Body of pancreas (tissue), 4 donors: ENCODE measurements around the gene DAB2. TPM values are rescaled to one million over a fixed set of nuclear protein-coding genes. Genes with fewer than 3 reads are reported as not detected.

Source experiments
- ATAC-seq: fragments of 150-250 bp; one replicate; pipeline ENCODE4 v1.9.1; 2016
- DNase-seq, 4 donors: peaks; one replicate each; pipeline ENCODE4 v3.0.0-alpha.2; 2019
- H3K27ac ChIP-seq, 4 donors: fragments of 200-600 bp; sonication (generic); 1 replicate in 3 of 4; 2 replicates in 1 of 4; pipeline versions ENCODE4 v1.5.1 to v1.6.1; 2016 to 2019; ENCODE audit warnings: mild to moderate bottlenecking in 1 of 4, mixed read lengths in 1 of 4, moderate library complexity in 1 of 4
- H3K27me3 ChIP-seq, 2 donors: fragments of 200-600 bp; sonication (generic); one replicate each; pipeline ENCODE4 v1.6.0; 2016; ENCODE audit warnings: mild to moderate bottlenecking in 1 of 2
- H3K36me3 ChIP-seq, 2 donors: fragments of 200-600 bp; sonication (generic); replicated peaks in 1 of 2; 2 replicates each; pipeline ENCODE4 v1.5.1; 2016; ENCODE audit warnings: low read depth in 2 of 2; ENCODE audit not compliant: insufficient read depth in 1 of 2
- H3K4me1 ChIP-seq: fragments of 200-600 bp; sonication (generic); one replicate; pipeline ENCODE4 v1.6.0; 2016
- H3K4me3 ChIP-seq, 2 donors: fragments of 200-600 bp; sonication (generic); 1 replicate in 1 of 2; 2 replicates in 1 of 2; pipeline ENCODE4 v1.5.1; 2016 to 2019
- H3K9me3 ChIP-seq, 3 donors: fragments of 200-600 bp; sonication (generic); 1 replicate in 2 of 3; 2 replicates in 1 of 3; pipeline ENCODE4 v1.5.1; 2016
- POLR2A ChIP-seq, 3 donors: fragments of 450-650 bp; IDR thresholded peaks; one replicate each; pipeline ENCODE4 v1.6.1; 2016; ENCODE audit warnings: antibody characterized with exemption in 3 of 3, mild to moderate bottlenecking in 2 of 3
- WGBS, 2 donors: methylation state at CpG; one replicate each; pipeline ENCODE4 v1.1.5; 2017; 5-methylcytosine and 5-hydroxymethylcytosine counted together
- intact Hi-C: fragments of 100-400 bp; cut with DNase I; formaldehyde crosslinking; loops from one replicate; pipeline ENCODE4 v1.15.1; 2023
- total RNA-seq, 2 donors: library from RNA; depleted of rRNA; stranded (reverse); fragments of >200 nt; gene quantifications; one replicate each; pipeline ENCODE4 v1.1.0, GENCODE V29; 2016
- TF ChIP-seq, protein P1 (sequence below), 7 experiments: fragments of 450-650 bp in 4 of 7; fragments of 200-600 bp in 3 of 7; sonication (generic) in 3 of 7; IDR thresholded peaks; one replicate each; pipeline ENCODE4 v1.5.1; 2016 to 2019; ENCODE audit warnings: antibody characterized with exemption in 7 of 7

Gene DAB2
- total RNA-seq, 2 donors from 2014 or later, result 33.9 to 39.4 TPM

DNA sequence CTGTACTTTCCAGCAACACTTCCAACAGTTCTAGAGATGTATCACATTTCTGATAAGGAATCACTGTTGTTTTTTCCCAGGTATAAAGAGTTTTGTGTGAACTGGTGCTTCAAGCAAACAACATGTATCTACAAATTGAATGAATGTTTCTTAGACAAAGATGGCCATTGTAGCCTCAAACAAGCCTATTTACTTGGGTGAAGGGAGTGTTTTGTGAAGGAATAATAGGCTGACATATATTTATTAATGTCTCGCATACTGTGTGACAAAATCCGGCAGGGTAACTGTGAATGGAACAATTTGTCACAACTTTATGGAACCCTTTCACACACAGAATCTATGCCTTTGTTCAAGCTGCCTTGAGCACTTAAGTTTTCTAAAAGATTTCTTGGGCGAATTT is 24.8 kb upstream of the DAB2 start:
- WGBS, 2 donors, result 11 to 33% methylated on average over 3 of the region's 3 CpGs
- Histone ChIP-seq H3K27me3 (no peaks in the 10 kb centered on the region), H3K9me3 (no peaks in the 10 kb centered on the region), H3K4me1 (no peaks in the 10 kb centered on the region), H3K36me3 (no peaks in the 10 kb centered on the region), H3K4me3 (no peak overlapping the region), H3K27ac (peak overlapping the region in 3 of 4 donors; percentile 9 to 38 (median 14))
- no peak for DNase-seq
- TF ChIP-seq, protein P1, sequence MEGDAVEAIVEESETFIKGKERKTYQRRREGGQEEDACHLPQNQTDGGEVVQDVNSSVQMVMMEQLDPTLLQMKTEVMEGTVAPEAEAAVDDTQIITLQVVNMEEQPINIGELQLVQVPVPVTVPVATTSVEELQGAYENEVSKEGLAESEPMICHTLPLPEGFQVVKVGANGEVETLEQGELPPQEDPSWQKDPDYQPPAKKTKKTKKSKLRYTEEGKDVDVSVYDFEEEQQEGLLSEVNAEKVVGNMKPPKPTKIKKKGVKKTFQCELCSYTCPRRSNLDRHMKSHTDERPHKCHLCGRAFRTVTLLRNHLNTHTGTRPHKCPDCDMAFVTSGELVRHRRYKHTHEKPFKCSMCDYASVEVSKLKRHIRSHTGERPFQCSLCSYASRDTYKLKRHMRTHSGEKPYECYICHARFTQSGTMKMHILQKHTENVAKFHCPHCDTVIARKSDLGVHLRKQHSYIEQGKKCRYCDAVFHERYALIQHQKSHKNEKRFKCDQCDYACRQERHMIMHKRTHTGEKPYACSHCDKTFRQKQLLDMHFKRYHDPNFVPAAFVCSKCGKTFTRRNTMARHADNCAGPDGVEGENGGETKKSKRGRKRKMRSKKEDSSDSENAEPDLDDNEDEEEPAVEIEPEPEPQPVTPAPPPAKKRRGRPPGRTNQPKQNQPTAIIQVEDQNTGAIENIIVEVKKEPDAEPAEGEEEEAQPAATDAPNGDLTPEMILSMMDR (IDR thresholded peaks at IDR 0.05), result no peak
- no peak for TF ChIP-seq POLR2A (IDR thresholded peaks at IDR 0.05)
- no peak for ATAC-seq
- intact Hi-C loops, result no loop called here

DNA sequence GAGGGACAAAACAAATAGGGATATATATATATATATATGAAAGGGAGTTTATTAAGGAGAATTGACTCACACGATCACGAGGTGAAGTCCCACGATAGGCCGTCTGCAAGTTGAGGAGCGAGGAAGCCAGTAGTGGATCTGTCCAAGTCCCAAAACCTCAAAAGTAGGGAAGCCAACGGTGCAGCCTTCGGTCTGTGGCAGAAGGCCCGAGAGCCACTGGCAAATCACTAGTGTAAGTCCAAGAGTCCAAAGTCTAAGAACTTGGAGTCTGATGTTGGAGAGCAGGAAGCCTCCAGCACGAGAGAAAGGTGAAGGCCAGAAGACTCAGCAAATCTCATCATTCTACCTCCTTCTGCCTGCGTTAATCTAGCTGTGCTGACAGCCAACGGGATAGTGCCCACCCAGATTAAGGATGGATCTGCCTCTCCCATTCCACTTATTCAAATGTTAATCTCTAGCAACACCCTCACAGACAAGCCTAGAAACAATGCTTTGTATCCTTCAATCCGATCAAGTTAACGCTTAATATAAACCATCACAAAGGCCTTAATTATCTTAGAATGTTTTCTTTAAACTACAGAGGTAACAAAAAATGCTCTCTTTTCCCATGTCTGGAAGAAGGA is 23.8 kb upstream of the DAB2 start:
- no peak for TF ChIP-seq POLR2A (IDR thresholded peaks at IDR 0.05)
- TF ChIP-seq, protein P1 (IDR thresholded peaks at IDR 0.05), result no peak
- Histone ChIP-seq H3K9me3 (no peaks in the 10 kb centered on the region), H3K4me1 (no peaks in the 10 kb centered on the region), H3K27me3 (no peaks in the 10 kb centered on the region), H3K27ac (peak overlapping the region in 3 of 4 donors; percentile 9 to 38 (median 14)), H3K4me3 (no peak overlapping the region), H3K36me3 (no peaks in the 10 kb centered on the region)
- WGBS, 2 donors, result 73 to 76% methylated on average over 13 of the region's 13 CpGs
- intact Hi-C loops, result no loop called here
- no peak for DNase-seq
- ATAC-seq, result no peak

DNA sequence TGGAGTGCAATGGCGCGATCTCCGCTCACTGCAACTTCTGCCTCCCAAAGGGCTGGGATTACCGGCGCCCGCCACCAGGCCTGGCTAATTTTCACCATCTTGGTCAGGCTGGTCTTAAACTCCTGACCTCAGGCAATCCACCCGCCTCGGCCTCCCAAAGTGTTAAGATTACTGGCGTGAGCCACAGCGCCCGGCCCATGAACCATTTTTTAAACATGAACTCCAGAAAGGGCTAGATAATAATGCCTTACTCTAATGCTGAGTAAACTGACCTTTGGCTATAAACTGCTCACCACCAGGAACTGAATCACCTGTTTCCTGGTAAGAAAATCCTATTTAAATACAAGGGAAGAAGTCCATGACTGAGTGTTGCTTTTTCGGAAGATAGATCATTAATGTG is 23.2 kb upstream of the DAB2 start:
- Histone ChIP-seq H3K4me1 (no peaks in the 10 kb centered on the region), H3K27me3 (no peaks in the 10 kb centered on the region), H3K36me3 (no peaks in the 10 kb centered on the region), H3K9me3 (no peaks in the 10 kb centered on the region), H3K27ac (no peak overlapping the region), H3K4me3 (no peak overlapping the region)
- no peak for ATAC-seq
- no peak for TF ChIP-seq POLR2A (IDR thresholded peaks at IDR 0.05)
- TF ChIP-seq, protein P1 (IDR thresholded peaks at IDR 0.05), result no peak
- intact Hi-C loops, result no loop called here
- no peak for DNase-seq
- 86% methylated on average over 12 of the region's 12 CpGs for WGBS, 2 donors

DNA sequence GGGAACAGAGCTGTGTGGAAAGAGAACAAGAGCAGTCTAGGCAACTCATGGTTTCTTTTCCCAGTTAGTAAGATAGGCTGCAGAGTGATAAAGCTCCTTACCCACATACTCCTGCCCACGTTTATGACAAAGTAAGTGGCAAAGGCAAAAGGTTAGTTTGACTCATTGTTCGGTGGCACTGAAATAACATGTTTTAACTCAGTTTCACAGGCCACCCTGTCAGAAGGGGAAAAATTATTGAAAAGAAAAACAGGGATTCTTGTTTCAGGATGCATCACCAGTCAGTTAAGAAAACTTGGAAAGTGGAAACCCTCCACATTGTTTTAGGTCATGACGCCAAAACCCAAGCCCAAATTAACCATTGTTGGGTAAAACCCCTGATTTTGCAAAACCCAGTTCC is 22.3 kb upstream of the DAB2 start:
- H3K36me3 ChIP-seq, result no peaks in the 10 kb centered on the region
- no peak overlapping the region for H3K27ac ChIP-seq
- H3K9me3 ChIP-seq, result no peaks in the 10 kb centered on the region
- no peak for TF ChIP-seq POLR2A (IDR thresholded peaks at IDR 0.05)
- TF ChIP-seq, protein P1 (IDR thresholded peaks at IDR 0.05), result no peak
- peaks cover under 1% of the 10 kb centered on the region for H3K4me1 ChIP-seq
- H3K27me3 ChIP-seq, result no peaks in the 10 kb centered on the region
- ATAC-seq (no peak), DNase-seq (no peak)
- 67 to 72% methylated on average over 3 of the region's 3 CpGs for WGBS, 2 donors
- no peak overlapping the region for H3K4me3 ChIP-seq
- intact Hi-C loops, result no loop called here

DNA sequence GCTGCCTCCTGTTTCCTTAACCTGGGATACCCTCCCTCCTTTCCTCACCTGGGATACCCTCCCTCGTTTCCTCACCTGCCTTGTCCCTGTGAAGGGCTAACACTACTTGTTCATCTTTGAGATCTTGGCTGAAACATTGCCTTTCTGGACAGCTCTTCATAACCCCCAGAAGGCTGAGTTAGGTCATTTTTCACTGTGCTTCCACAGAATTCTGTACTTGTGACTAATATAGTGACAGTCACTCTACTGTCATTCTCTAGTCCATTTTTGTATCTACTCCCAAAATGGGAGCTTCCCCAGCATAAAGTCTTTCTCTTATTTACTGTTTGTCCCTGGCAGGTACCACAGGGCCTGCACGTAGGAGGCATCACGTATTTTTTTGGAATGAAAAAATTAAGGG is 21.5 kb upstream of the DAB2 start:
- Histone ChIP-seq H3K36me3 (no peaks in the 10 kb centered on the region), H3K9me3 (no peaks in the 10 kb centered on the region), H3K4me1 (peaks cover 9% of the 10 kb centered on the region), H3K4me3 (no peak overlapping the region), H3K27ac (no peak overlapping the region), H3K27me3 (no peaks in the 10 kb centered on the region)
- DNase-seq, result no peak
- no peak for ATAC-seq
- TF ChIP-seq, protein P1 (IDR thresholded peaks at IDR 0.05), result no peak
- no peak for TF ChIP-seq POLR2A (IDR thresholded peaks at IDR 0.05)
- intact Hi-C loops, result no loop called here
- 69 to 72% methylated on average over 3 of the region's 3 CpGs for WGBS, 2 donors
